Activated naive CD8-positive, alpha-beta T cell treated with anti-CD3 and anti-CD28 coated beads, Interleukin-2, amount 10 ng/mL, durations not matched to agents 7 days and 5 days (primary cell): ENCODE results near the gene SDC4. TPM values are rescaled to one million over a fixed set of nuclear protein-coding genes. Genes with fewer than 3 reads are reported as not detected.

Experiments used
- ATAC-seq: fragments of 150-1000 bp; cut with Tn5 transposase; one replicate; pipeline ENCODE4 v1.10.0; 2021; ENCODE audit warnings: low read depth, moderate library complexity
- POLR2A ChIA-PET: fragments of 350-600 bp; sonication (Branson Sonifier 250); formaldehyde crosslinking; loops from one replicate; lab custom pipeline; 2021; ENCODE audit warnings: antibody characterized with exemption; lab: Charles Lee
- DNase-seq: peaks from one replicate; pipeline ENCODE4 v3.0.0; 2021
- H3K27ac Mint-ChIP-seq: one replicate; pipeline ENCODE4 v1.8.0; 2022; ENCODE audit warnings: mild to moderate bottlenecking, mixed read lengths
- H3K27me3 Mint-ChIP-seq: one replicate; pipeline ENCODE4 v1.8.0; 2022; ENCODE audit warnings: mild to moderate bottlenecking, moderate library complexity, mixed read lengths
- H3K36me3 Mint-ChIP-seq: one replicate; pipeline ENCODE4 v1.8.0; 2021; ENCODE audit warnings: mild to moderate bottlenecking, mixed read lengths
- H3K4me1 Mint-ChIP-seq: one replicate; pipeline ENCODE4 v1.8.0; 2021; ENCODE audit warnings: mixed read lengths
- H3K4me3 Mint-ChIP-seq: one replicate; pipeline ENCODE4 v1.8.0; 2022; ENCODE audit warnings: mild to moderate bottlenecking, moderate library complexity, mixed read lengths
- H3K9me3 Mint-ChIP-seq: one replicate; pipeline ENCODE4 v1.8.0; 2021; ENCODE audit warnings: mixed read lengths
- total RNA-seq, 2 experiments: library from RNA; stranded (reverse); gene quantifications; one replicate each; pipeline ENCODE4 v1.2.3, GENCODE V29; 2021

The SDC4 gene
- total RNA-seq, 2 experiments from 2014 or later, result 7.0 to 7.1 TPM

DNA sequence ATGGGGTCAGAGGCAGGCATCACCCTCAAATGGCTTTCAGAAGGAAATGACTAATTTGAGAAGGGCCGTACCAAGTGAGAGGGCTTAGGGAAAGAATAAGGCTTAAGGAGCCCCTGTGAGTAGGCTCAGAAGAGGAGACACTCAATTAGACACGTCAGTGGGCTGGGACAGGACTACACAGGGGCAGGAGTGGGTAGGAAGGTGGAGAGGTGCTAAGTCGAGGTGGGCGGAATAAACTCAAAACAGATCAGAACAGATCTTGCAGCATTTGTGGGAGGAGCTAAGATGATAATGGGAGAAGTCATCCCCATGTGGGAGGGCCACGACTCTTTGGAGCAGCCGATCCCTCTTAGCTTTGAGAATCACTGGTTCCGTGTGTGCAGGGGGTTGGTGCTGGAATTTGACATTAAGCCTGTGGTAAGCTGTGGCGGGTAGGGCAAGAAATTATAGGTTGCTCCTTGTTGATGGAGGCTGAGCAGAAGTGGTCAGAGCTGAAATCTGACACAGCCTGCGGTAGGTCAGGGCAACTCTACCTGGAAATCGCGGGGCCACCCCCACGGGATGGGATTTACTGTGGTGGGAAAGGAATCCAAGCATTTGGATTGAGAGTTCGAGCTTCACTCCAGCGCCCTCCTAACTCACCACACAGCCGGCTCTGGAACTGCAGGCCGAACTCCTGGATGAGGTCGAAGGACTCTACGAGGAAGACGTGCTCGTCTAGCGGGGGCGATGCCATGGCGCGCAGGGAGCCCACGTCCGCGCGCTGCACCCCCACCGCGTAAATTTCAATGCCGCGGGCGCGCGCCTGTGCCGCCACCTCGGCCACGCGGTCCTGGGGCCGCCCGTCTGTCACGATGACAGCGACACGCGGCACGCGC lies 44.4 kb downstream of the SDC4 start:
- DNase-seq, result no peak
- POLR2A ChIA-PET, result no interaction called here
- Mint-ChIP-seq H3K4me1 (peaks cover 10% of the 10 kb centered on the region), H3K9me3 (no peaks in the 10 kb centered on the region), H3K27ac (no peak overlapping the region), H3K27me3 (peaks cover 37% of the 10 kb centered on the region), H3K4me3 (no peak overlapping the region), H3K36me3 (no peaks in the 10 kb centered on the region)
- no peak for ATAC-seq

DNA sequence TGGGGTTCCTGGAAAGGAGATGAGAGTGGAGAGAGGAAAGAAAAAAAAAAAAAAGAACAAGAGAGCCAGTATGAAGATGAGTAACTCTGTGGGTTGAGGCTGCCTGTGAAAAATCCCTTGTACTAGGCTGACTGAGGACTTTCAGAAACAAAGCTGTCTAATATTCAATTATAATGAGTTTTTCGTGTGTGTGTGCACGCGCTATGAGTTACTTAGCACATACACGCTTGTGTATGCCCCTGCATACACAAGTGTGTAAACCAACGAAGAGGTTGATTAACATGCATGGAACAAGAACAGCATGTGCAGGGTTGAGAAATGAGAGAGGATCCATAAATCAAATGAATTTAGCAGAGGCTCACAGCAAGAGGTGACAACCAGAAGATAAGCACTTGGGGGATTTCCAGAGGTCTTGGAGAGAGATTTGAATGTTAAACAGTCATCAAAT lies 46.4 kb downstream of the SDC4 start:
- H3K9me3 Mint-ChIP-seq, result no peaks in the 10 kb centered on the region
- H3K27me3 Mint-ChIP-seq, result peaks cover 32% of the 10 kb centered on the region
- POLR2A ChIA-PET, result interaction anchor here (0.7 kb wide), 1 partner anchor 8 kb away, joined by 4 read pairs; no protein-coding TSS in a partner anchor
- no peaks in the 10 kb centered on the region for H3K36me3 Mint-ChIP-seq
- DNase-seq, result no peak
- no peak overlapping the region for H3K4me3 Mint-ChIP-seq
- no peak overlapping the region for H3K27ac Mint-ChIP-seq
- peaks cover 10% of the 10 kb centered on the region for H3K4me1 Mint-ChIP-seq
- ATAC-seq, result no peak

DNA sequence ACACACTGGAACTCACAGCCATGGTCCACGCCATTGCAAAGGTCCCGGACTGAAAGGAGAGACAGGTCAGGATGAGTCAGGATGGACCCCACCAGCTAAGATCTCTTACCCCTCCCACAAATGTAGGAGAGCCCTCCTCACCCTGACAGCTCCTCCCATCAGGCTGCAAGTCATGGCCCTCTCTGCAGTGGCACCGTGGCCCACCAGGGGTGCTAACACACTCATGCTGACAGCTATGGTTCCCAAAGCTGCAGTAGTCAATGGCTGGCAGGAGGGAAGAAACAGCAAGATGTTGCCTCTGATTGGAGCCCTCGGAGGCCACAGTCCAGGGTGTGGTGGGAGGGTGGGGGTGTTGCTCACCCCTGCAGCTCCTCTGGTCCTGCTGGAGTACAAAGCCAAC lies 47.3 kb downstream of the SDC4 start:
- Mint-ChIP-seq H3K36me3 (no peaks in the 10 kb centered on the region), H3K9me3 (no peaks in the 10 kb centered on the region), H3K4me3 (no peak overlapping the region), H3K27me3 (peaks cover 35% of the 10 kb centered on the region), H3K27ac (no peak overlapping the region), H3K4me1 (peaks cover 14% of the 10 kb centered on the region)
- ATAC-seq (peak; percentile 67), DNase-seq (no peak)
- POLR2A ChIA-PET, result no interaction called here

DNA sequence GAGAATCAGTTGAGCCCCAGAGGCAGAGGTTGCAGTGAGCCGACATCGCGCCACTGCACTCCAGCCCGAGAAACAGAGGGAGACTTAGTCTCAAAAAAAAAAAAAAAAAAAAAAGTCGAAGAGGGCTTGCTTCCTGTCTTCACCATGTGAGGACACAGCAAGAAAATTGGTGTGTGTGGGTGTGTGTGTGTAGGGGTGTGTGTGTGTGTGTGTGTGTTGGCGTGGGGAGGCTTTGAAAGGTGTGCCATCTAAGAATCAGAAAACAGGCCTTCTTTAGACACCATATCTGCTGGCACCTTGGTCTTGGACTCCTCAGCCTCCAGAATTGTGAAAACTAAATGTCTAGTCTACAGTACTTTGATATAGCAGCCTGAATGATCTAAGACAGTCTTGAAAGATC lies 48.4 kb downstream of the SDC4 start:
- DNase-seq (no peak), ATAC-seq (no peak)
- Mint-ChIP-seq H3K4me1 (peaks cover 14% of the 10 kb centered on the region), H3K4me3 (no peak overlapping the region), H3K27me3 (peaks cover 30% of the 10 kb centered on the region), H3K9me3 (no peaks in the 10 kb centered on the region), H3K36me3 (no peaks in the 10 kb centered on the region), H3K27ac (no peak overlapping the region)
- POLR2A ChIA-PET, result no interaction called here

DNA sequence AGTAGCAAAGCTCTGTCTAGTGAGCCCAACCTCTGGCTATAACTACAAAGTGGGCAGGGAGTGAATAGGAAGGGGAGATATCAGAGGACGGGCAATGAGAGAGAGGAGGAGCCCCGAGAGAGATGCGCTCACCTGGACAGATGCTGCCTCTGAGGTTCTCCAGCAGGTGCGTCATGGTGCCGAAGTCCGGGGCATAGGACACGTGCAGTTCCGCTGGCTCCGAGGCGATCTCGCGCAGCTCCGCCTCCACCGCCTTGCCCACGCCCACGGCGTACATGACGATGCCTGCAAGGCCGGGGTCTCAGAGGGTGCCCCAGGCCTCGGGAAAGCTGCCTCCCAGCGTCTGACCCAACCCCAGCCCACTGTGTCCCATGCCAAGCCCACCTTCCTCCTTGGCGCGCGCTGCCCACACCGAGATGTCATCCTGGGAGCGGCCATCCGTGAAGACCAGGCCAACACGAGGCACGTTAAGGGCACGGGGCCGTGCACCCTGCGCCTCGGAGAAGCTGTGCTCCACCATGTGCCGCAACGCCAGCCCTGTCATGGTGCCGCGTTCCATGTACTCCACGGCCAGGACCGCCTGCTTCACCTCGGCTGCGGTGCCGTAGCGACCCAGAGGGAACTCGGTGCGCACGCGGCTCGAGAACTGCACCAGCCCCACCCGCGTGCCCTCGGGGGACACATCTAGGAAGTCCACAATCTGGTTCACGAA lies 50.3 kb downstream of the SDC4 start:
- Mint-ChIP-seq H3K9me3 (no peaks in the 10 kb centered on the region), H3K27me3 (peaks cover 27% of the 10 kb centered on the region), H3K4me3 (no peak overlapping the region), H3K27ac (no peak overlapping the region), H3K4me1 (peaks cover 12% of the 10 kb centered on the region), H3K36me3 (no peaks in the 10 kb centered on the region)
- POLR2A ChIA-PET, result no interaction called here
- DNase-seq (no peak), ATAC-seq (no peak)

DNA sequence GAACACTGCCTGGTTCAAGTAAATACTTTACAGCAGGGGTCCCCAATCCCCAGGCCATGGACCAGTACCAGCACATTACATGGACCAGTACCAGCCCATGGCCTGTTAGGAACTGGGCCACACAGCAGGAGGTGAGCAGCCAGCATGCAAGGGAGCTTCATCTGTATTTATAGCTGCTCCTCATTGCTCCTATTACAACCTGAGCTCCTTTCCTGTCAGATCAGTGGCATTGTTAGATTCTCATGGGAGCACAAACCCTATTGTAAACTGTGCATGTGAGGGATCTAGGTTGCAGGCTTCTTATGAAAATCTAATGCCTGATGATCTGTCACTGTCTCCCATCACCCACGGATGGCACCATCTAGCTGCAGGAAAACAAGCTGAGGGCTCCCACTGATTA lies 53.6 kb downstream of the SDC4 start:
- no peak overlapping the region for H3K4me3 Mint-ChIP-seq
- no peaks in the 10 kb centered on the region for H3K9me3 Mint-ChIP-seq
- peaks cover 10% of the 10 kb centered on the region for H3K4me1 Mint-ChIP-seq
- no peak for DNase-seq
- POLR2A ChIA-PET, result interaction anchor here (0.7 to 1.1 kb wide), 2 partner anchors 7 to 329 kb away, joined by 3 to 4 read pairs; no protein-coding TSS in a partner anchor
- no peaks in the 10 kb centered on the region for H3K36me3 Mint-ChIP-seq
- H3K27me3 Mint-ChIP-seq, result peaks cover 39% of the 10 kb centered on the region
- H3K27ac Mint-ChIP-seq, result no peak overlapping the region
- ATAC-seq, result no peak

DNA sequence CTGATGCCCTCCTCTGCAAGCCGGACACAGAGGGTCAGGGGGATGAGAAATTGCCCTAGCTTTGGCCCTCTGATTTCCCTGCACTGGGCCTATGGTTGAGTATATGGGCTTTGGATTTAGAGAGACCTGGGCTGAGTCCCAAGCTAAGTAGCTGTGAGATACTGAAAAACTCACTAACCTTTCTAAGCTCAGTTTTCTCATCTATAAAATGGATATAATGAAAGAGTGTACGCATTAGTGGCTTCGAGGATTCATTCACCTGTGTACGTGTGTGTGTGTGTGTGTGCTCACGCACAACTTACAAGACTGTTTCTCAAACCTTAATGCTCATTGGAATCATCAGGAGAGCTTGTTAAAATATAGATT lies 54.2 kb downstream of the SDC4 start:
- H3K27ac Mint-ChIP-seq, result no peak overlapping the region
- ATAC-seq (no peak), DNase-seq (no peak)
- H3K4me3 Mint-ChIP-seq, result peak overlapping the region; percentile 79
- peaks cover 10% of the 10 kb centered on the region for H3K4me1 Mint-ChIP-seq
- POLR2A ChIA-PET, result interaction anchor here (0.7 to 1.1 kb wide), 2 partner anchors 8 to 329 kb away, joined by 3 to 4 read pairs; no protein-coding TSS in a partner anchor
- no peaks in the 10 kb centered on the region for H3K9me3 Mint-ChIP-seq
- peaks cover 39% of the 10 kb centered on the region for H3K27me3 Mint-ChIP-seq
- H3K36me3 Mint-ChIP-seq, result no peaks in the 10 kb centered on the region

DNA sequence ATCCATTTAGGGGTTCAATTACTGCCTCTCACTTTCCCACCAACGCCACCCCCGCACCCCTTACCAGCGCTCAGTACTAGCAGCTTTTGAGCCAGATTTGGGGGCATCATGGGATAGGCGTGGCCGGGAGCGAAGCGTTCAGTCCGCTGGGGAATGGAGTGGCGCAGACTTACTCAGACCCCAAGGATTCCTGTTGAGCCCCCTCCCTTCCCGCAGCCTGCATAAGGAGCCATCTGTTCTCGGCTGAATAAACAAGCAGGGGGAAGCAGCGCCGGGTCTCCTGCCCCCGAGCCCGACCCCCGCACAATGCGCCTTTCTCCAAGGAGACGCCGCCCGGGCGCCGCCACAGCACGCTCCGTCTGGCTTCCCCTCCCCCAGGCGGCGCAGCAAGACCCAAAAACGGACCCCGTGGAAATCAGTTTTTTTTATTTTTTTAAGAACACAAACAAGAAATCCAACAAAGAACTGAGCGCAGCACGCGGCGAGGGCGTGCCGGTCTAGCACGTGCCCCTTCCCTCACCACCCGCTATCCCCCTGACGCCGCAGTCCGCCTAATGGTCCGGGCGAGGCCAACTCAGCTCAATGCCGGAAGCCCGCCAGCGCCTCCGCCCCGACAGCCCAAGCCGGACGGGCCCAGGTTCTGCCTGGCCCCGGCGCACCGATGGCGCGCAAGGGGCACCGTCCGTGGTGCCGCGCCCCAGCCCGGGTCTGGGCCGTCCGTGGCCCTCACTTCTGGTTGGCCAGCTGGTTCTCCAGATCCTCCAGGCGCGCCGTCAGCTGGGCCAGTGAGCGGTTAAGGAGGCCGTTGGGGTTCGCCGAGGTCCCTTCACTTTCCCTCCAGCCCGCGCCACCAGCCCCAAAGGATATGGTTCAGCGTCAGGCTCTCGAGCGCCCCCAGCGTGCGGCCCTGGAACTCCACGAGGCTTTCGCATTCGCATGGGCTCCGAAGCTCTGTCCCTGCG lies 54.9 kb downstream of the SDC4 start:
- peak; percentile 84 for ATAC-seq
- Mint-ChIP-seq H3K27ac (no peak overlapping the region), H3K4me1 (peaks cover 13% of the 10 kb centered on the region), H3K27me3 (peaks cover 45% of the 10 kb centered on the region), H3K4me3 (peak overlapping the region; percentile 79), H3K9me3 (no peaks in the 10 kb centered on the region), H3K36me3 (no peaks in the 10 kb centered on the region)
- POLR2A ChIA-PET, result interaction anchor here (0.6 to 1.1 kb wide), 2 partner anchors 9 to 534 kb away, joined by 3 to 4 read pairs; no protein-coding TSS in a partner anchor
- DNase-seq, result peak; percentile 90

DNA sequence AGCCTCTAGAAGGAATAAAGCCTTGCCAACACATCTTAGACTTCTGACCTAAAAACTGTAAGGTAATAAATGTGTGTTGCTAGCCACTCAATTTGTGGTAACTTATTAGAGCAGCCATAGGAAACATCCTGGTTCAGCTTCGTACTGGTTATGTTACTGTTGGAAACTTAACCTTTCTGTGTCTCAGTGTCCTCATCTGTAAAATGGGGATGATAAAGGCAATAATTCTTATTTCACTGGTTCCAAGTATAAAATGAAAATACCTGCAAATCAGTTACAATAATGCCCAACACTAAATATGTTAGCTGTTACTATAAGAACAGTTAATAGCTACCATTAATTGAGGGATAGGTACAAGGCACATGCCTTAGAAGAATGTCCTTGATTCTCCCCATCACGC lies 55.9 kb downstream of the SDC4 start:
- Mint-ChIP-seq H3K27me3 (peaks cover 49% of the 10 kb centered on the region), H3K9me3 (no peaks in the 10 kb centered on the region), H3K4me3 (peak overlapping the region; percentile 71), H3K36me3 (no peaks in the 10 kb centered on the region), H3K4me1 (peaks cover 13% of the 10 kb centered on the region), H3K27ac (no peak overlapping the region)
- no peak for ATAC-seq
- no peak for DNase-seq
- POLR2A ChIA-PET, result interaction anchor here (0.6 to 0.7 kb wide), 2 partner anchors 152 to 535 kb away, joined by 3 read pairs; no protein-coding TSS in a partner anchor

DNA sequence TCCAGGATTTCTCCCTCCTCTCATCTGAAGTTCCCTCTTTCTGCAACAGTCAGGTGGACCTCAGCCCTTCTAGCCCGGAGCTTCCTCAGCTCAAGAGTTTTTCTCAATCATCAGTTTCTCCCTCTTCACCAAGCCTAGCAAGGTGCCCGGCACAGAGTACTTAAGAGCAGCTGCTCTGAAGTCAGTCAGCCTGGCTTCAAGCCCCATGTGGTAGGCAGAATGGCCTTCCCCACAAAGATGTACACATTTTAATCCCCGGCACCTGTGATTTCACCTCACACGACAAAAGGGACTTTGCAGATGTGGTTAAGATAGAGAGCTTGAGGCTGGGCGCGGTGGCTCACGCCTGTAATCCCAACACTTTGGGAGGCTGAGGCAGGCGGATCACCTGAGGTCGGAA lies 56.7 kb downstream of the SDC4 start:
- no peak overlapping the region for H3K4me3 Mint-ChIP-seq
- DNase-seq (no peak), ATAC-seq (no peak)
- H3K27me3 Mint-ChIP-seq, result peaks cover 51% of the 10 kb centered on the region
- H3K36me3 Mint-ChIP-seq, result no peaks in the 10 kb centered on the region
- H3K4me1 Mint-ChIP-seq, result peaks cover 13% of the 10 kb centered on the region
- H3K27ac Mint-ChIP-seq, result no peak overlapping the region
- no peaks in the 10 kb centered on the region for H3K9me3 Mint-ChIP-seq
- POLR2A ChIA-PET, result no interaction called here

DNA sequence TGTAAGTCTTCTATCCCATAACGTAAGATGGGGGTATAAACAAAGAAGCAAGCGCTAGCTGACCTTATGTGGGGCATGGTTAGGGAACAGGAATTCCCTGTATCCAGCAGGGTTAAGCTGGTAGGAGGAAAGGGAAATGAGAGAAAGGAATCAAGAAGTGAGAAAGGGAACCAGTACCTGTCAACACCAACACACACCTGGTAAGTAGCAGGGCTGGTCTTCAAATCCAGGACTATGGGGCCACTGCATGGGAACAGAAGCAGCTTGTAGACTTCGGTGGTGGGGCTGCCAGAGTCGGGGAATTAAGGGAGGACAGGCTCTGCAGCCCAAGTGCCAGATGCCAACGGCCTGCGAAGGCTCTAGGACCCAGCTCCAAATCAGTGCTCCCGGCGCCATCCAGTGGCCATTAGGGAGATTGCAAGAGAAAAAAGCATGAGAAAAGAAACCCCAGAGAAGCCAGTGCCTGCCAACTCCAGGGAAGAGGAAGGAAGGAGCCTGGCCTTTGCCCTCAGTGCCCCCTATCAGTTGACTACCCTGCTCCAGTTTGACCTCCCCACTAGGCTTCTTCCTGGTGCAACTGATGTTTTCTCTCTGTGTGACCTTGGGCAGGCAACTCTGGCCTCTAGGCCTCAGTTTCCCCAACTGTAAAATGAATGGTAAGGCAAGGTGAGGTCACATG lies 57.4 kb downstream of the SDC4 start:
- peaks cover 47% of the 10 kb centered on the region for H3K27me3 Mint-ChIP-seq
- no peaks in the 10 kb centered on the region for H3K9me3 Mint-ChIP-seq
- no peak overlapping the region for H3K27ac Mint-ChIP-seq
- POLR2A ChIA-PET, result interaction anchor here (0.6 to 1.4 kb wide), 2 partner anchors 13 to 193 kb away, joined by 3 to 5 read pairs; no protein-coding TSS in a partner anchor
- H3K4me1 Mint-ChIP-seq, result peaks cover 9% of the 10 kb centered on the region
- DNase-seq (peak; percentile 69), ATAC-seq (peak; percentile 41)
- H3K36me3 Mint-ChIP-seq, result no peaks in the 10 kb centered on the region
- no peak overlapping the region for H3K4me3 Mint-ChIP-seq
